ENCODE measurements around the gene CEP290. TPM values are rescaled to one million over a fixed set of nuclear protein-coding genes. Genes with fewer than 3 reads are reported as not detected.
A peak's percentile ranks its signal among the peaks of the same experiment; 100 is the strongest.

CEP290 gene
- total and polyA plus RNA-seq, 10 of the 15 experiments (the other 5 are each of a cell fraction or from before 2014, with no cell fraction given): 4.8 to 15.7 (median 10.7) TPM

- TF ChIP-seq LARP7 (IDR thresholded peaks at IDR 0.05): no peak
- no peak for TF ChIP-seq TARDBP (IDR thresholded peaks at IDR 0.05; ENCODE audit: borderline replicate concordance)
- TF ChIP-seq SMAD1 (IDR thresholded peaks at IDR 0.05; ENCODE audit: low read depth, partially characterized antibody): no peak
- no peak for TF ChIP-seq RELB (IDR thresholded peaks at IDR 0.05; ENCODE audit: low read depth)
- TF ChIP-seq SUZ12 (IDR thresholded peaks at IDR 0.05; ENCODE audit: unreplicated experiment): no peak
- no peak for TF ChIP-seq NFIC (IDR thresholded peaks at IDR 0.05; ENCODE audit: low read depth, low read length)
- no peak for TF ChIP-seq SRF (IDR thresholded peaks at IDR 0.05; ENCODE audit: low read depth in 2 of 2, low read length in 2 of 2)
- no peak for TF ChIP-seq USF1 (IDR thresholded peaks at IDR 0.05; ENCODE audit: borderline replicate concordance, extremely low read length, insufficient read depth, low read depth, low read length)
- no peak for TF ChIP-seq IKZF1 (conservative IDR thresholded peaks at IDR 0.05)
- no peak for TF ChIP-seq KDM1A (IDR thresholded peaks at IDR 0.05; ENCODE audit: borderline replicate concordance)
- no peak for TF ChIP-seq ZBTB11 (CRISPR knock-in tag; IDR thresholded peaks at IDR 0.05)
- TF ChIP-seq SREBF1 (IDR thresholded peaks at IDR 0.05; ENCODE audit: low read length): no peak
- TF ChIP-seq CUX1 (IDR thresholded peaks at IDR 0.05; ENCODE audit: insufficient replicate concordance, low read depth, low read length): no peak
- 0 out of 2 replicates have a peak, but pooled peaks have one; percentile 31 for TF ChIP-seq RB1 (IDR thresholded peaks at IDR 0.05; ENCODE audit: borderline replicate concordance)
Measured at GRCh38 chr12:88036353-88036965, 105.4 kb downstream of the CEP290 start (continued).

All from GM12878 (cell line).